HepG2 (cell line): Measurements from ENCODE around the gene ULK4. TPM values are rescaled to one million over a fixed set of nuclear protein-coding genes. Genes with fewer than 3 reads are reported as not detected.

Experiments
- ATAC-seq: fragments of 200-7000 bp; cut with Tn5 transposase; 3 replicates; pipeline ENCODE4 v1.9.1; 2020; ENCODE audit warnings: mild to moderate bottlenecking, moderate library complexity
- BruUV-seq: library from RNA; stranded (reverse); fragments of 400-500 nt; replicated peaks from 2 replicates; lab custom pipeline; 2021; lab: Mats Ljungman, UMichigan
- CTCF ChIA-PET: fragments of 300-600 bp; formaldehyde crosslinking; extraction: SDS; loops from one replicate; lab custom pipeline; 2021; ENCODE audit warnings: low total read pairs, inconsistent platforms, low intra/inter-chr PET ratio; lab: Yijun Ruan, JAX
- POLR2A ChIA-PET: fragments of 350-600 bp; sonication (Branson Sonifier 250); formaldehyde crosslinking; loops from one replicate; lab custom pipeline; 2020; ENCODE audit warnings: antibody characterized with exemption, inconsistent platforms; lab: Yijun Ruan, JAX
- DNase-seq: peaks from one replicate; pipeline ENCODE4 v3.0.0-alpha.2; 2015; ENCODE audit warnings: low spot score
- FAIRE-seq: peaks from 3 replicates; lab custom pipeline; 2011; peaks lifted over from hg19 to GRCh38; lab: Jason Lieb, UNC
- H2AFZ ChIP-seq: one replicate; pipeline ENCODE4 v1.6.1; 2011; ENCODE audit warnings: low read length, inconsistent platforms
- H3K27ac ChIP-seq: fragments of 300-600 bp; 3 replicates; pipeline ENCODE4 v1.8.0; 2011; ENCODE audit warnings: mixed run types, mild to moderate bottlenecking, mixed read lengths, low read length, inconsistent platforms; ENCODE audit not compliant: insufficient read depth; ENCODE audit errors: extremely low read length
- H3K27me3 ChIP-seq, 2 experiments: fragments of 200-600 bp in 1 of 2; 2 replicates in 1 of 2; 3 replicates in 1 of 2; pipeline versions ENCODE4 v1.6.0 to v1.8.0; 2011; ENCODE audit warnings: low read length in 2 of 2, mild to moderate bottlenecking in 2 of 2, moderate library complexity in 2 of 2, inconsistent platforms in 1 of 2; ENCODE audit not compliant: insufficient read depth in 2 of 2, control insufficient read depth in 1 of 2
- H3K36me3 ChIP-seq, 2 experiments: fragments of 200-600 bp in 1 of 2; replicated peaks in 1 of 2; 2 replicates in 1 of 2; 3 replicates in 1 of 2; pipeline versions ENCODE4 v1.5.1 to v1.8.0; 2011; ENCODE audit warnings: low read length in 2 of 2, inconsistent platforms in 1 of 2; ENCODE audit not compliant: insufficient read depth in 2 of 2, control insufficient read depth in 1 of 2
- H3K4me1 ChIP-seq: 2 replicates; pipeline ENCODE4 v1.5.1; 2012; ENCODE audit warnings: low read length, inconsistent platforms; ENCODE audit not compliant: insufficient read depth
- H3K4me2 ChIP-seq: 2 replicates; pipeline ENCODE4 v1.6.0; 2011; ENCODE audit warnings: low read depth, low read length, inconsistent platforms
- H3K4me3 ChIP-seq, 3 experiments: fragments of 200-600 bp in 1 of 3; sonication (generic), shearing (Covaris generic) in 1 of 3; replicated peaks in 1 of 3; 2 replicates each; pipeline ENCODE4 v1.5.1; 2011 to 2016; ENCODE audit warnings: low read length in 3 of 3, inconsistent platforms in 2 of 3, low read depth in 2 of 3, mild to moderate bottlenecking in 2 of 3, control low read depth in 1 of 3, mixed read lengths in 1 of 3; ENCODE audit not compliant: insufficient read depth in 1 of 3
- H3K79me2 ChIP-seq: one replicate; pipeline ENCODE4 v1.6.1; 2011; ENCODE audit warnings: low read length, inconsistent platforms; ENCODE audit not compliant: insufficient read depth
- H3K9ac ChIP-seq: 2 replicates; pipeline ENCODE4 v1.6.0; 2011; ENCODE audit warnings: mild to moderate bottlenecking, low read depth, low read length, inconsistent platforms; ENCODE audit not compliant: insufficient read depth
- H3K9me3 ChIP-seq: 2 replicates; pipeline ENCODE4 v1.5.1; 2012; ENCODE audit warnings: mild to moderate bottlenecking, low read length
- H4K20me1 ChIP-seq: 2 replicates; pipeline ENCODE4 v1.6.0; 2011; ENCODE audit warnings: inconsistent platforms, mild to moderate bottlenecking, low read length, moderate library complexity; ENCODE audit not compliant: insufficient read depth
- TFAP4 ChIP-seq: sonication (generic); IDR thresholded peaks from 2 replicates; pipeline ENCODE4 v1.6.1; 2016; ENCODE audit warnings: low read depth, borderline replicate concordance
- ZBTB14 ChIP-seq: sonication (generic); formaldehyde crosslinking; IDR thresholded peaks from 2 replicates; pipeline ENCODE4 v1.4.0; 2020; ENCODE audit warnings: missing genetic modification reagents
- ZFP36L1 ChIP-seq: sonication (generic); formaldehyde crosslinking; IDR thresholded peaks from 2 replicates; pipeline ENCODE4 v1.8.0; 2022; ENCODE audit warnings: mild to moderate bottlenecking, missing genetic modification reagents, moderate library complexity
- ZGPAT ChIP-seq: IDR thresholded peaks from 2 replicates; pipeline ENCODE4 v1.6.1; 2016; ENCODE audit warnings: mild to moderate bottlenecking
- ZNF552 ChIP-seq: sonication (generic); formaldehyde crosslinking; IDR thresholded peaks from 2 replicates; pipeline ENCODE4 v1.9.0; 2022; ENCODE audit warnings: missing genetic modification reagents, mild to moderate bottlenecking, borderline replicate concordance
- ZNF782 ChIP-seq: sonication (generic); formaldehyde crosslinking; IDR thresholded peaks from 2 replicates; pipeline ENCODE4 v1.4.0; 2020; ENCODE audit warnings: missing genetic modification reagents, mild to moderate bottlenecking, borderline replicate concordance
- WGBS: methylation state at CpG from one replicate; pipeline ENCODE4 v1.1.6; 2017; ENCODE audit warnings: low lambda C conversion rate; 5-methylcytosine and 5-hydroxymethylcytosine counted together
- in situ Hi-C: cut with HindIII; loops from 2 replicates; pipeline ENCODE4 v1.10.0; 2017; ENCODE audit warnings: low pct_unique_long_range_greater_than_20kb; ENCODE audit not compliant: extremely low pct_ligation_motif_present
- intact Hi-C: fragments of 100-400 bp; cut with micrococcal nuclease; formaldehyde crosslinking; loops from one replicate; pipeline ENCODE4 v1.10.0; 2022; ENCODE audit not compliant: unreplicated experiment
- polyA plus RNA-seq, 8 experiments: library from polyadenylated mRNA; depleted of rRNA in 3 of 8; stranded (reverse) in 7 of 8; unstranded in 1 of 8; fragments of >200 nt; fragmentation: Illumina TruSeq in 4 of 8; extraction: Trizol in 4 of 8; gene quantifications; 2 replicates each; pipeline versions ENCODE4 v1.2.1 to v1.2.3, GENCODE V29; 2011 to 2016; ENCODE audit warnings: low read depth in 4 of 8, missing spikeins in 1 of 8, mixed read lengths in 1 of 8; ENCODE audit not compliant: insufficient read depth in 1 of 8
- total RNA-seq, 5 experiments: library from RNA; depleted of rRNA; stranded (reverse); fragments of >200 nt; fragmentation: Illumina TruSeq; extraction: Trizol; gene quantifications; 2 replicates each; pipeline ENCODE4 v1.2.3, GENCODE V29; 2016; ENCODE audit warnings: low read depth in 1 of 5
- TF ChIP-seq, protein P1 (sequence below): sonication (generic); formaldehyde crosslinking; IDR thresholded peaks from 2 replicates; pipeline ENCODE4 v1.4.0; 2020; ENCODE audit warnings: missing genetic modification reagents

Gene ULK4
- total and polyA plus RNA-seq, 2 of the 13 experiments (the other 11 are each of a cell fraction or from before 2014, with no cell fraction given): 6.7 to 11.8 TPM

GRCh38 chr3:41308119-41308518 is 653.8 kb downstream of the ULK4 start:
- Histone ChIP-seq H3K79me2 (no peaks in the 10 kb centered on the region), H3K36me3 (no peaks in the 10 kb centered on the region), H3K27me3 (no peaks in the 10 kb centered on the region), H3K4me1 (peaks cover 10% of the 10 kb centered on the region), H4K20me1 (no peaks in the 10 kb centered on the region), H3K4me2 (no peak overlapping the region), H2AFZ (no peak overlapping the region), H3K9me3 (no peaks in the 10 kb centered on the region), H3K9ac (no peak overlapping the region), H3K4me3 (no peak overlapping the region), H3K27ac (no peak overlapping the region)
- POLR2A ChIA-PET: no interaction called here
- CTCF ChIA-PET: no interaction called here
- no TSS peak for BruUV-seq
- FAIRE-seq (no peak), DNase-seq (no peak), ATAC-seq (no peak)
- 100% methylated on average over 2 of the region's 2 CpGs for WGBS
- intact Hi-C loops: no loop called here
- TF ChIP-seq ZFP36L1 (CRISPR knock-in tag) (no peak), ZBTB14 (CRISPR knock-in tag) (no peak), ZNF782 (CRISPR knock-in tag) (no peak), TFAP4 (no peak), ZGPAT (no peak), ZNF552 (CRISPR knock-in tag) (no peak)
- TF ChIP-seq, protein P1, sequence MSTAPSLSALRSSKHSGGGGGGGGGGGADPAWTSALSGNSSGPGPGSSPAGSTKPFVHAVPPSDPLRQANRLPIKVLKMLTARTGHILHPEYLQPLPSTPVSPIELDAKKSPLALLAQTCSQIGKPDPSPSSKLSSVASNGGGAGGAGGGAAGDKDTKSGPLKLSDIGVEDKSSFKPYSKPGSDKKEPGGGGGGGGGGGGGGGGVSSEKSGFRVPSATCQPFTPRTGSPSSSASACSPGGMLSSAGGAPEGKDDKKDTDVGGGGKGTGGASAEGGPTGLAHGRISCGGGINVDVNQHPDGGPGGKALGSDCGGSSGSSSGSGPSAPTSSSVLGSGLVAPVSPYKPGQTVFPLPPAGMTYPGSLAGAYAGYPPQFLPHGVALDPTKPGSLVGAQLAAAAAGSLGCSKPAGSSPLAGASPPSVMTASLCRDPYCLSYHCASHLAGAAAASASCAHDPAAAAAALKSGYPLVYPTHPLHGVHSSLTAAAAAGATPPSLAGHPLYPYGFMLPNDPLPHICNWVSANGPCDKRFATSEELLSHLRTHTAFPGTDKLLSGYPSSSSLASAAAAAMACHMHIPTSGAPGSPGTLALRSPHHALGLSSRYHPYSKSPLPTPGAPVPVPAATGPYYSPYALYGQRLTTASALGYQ (CRISPR knock-in tag): no peak
- in situ Hi-C loops: no loop called here
